ENCODE data around the gene FHOD3.

GRCh38 chr18:36451454-36452251 lies 154.1 kb downstream of the FHOD3 start:
- no peak for TF ChIP-seq CTCF (IDR thresholded peaks at IDR 0.05)
- TF ChIP-seq POLR2A (IDR thresholded peaks at IDR 0.05): no peak
